Right lobe of liver (tissue), 6 donors: ENCODE measurements around the gene NUP188. TPM values are rescaled to one million over a fixed set of nuclear protein-coding genes. Genes with fewer than 3 reads are reported as not detected.

Experiments used
- ATAC-seq, 4 donors: fragments of 200-7000 bp; cut with Tn5 transposase; one replicate each; pipeline ENCODE4 v1.9.1; 2020; ENCODE audit warnings: mild to moderate bottlenecking in 4 of 4, moderate library complexity in 4 of 4
- DNase-seq, 3 donors: peaks; one replicate each; pipeline ENCODE4 v3.0.0-alpha.2; 2020
- H3K27ac ChIP-seq, 3 donors: fragments of 200-600 bp; one replicate each; pipeline ENCODE4 v1.8.0; 2022
- H3K27me3 ChIP-seq, 2 donors: fragments of 200-600 bp; one replicate each; pipeline ENCODE4 v1.8.0; 2022
- H3K36me3 ChIP-seq, 4 donors: fragments of 200-600 bp; sonication (generic) in 1 of 4; one replicate each; pipeline versions ENCODE4 v1.5.1 to v1.8.0; 2017 to 2022; ENCODE audit warnings: control low read depth in 1 of 4
- H3K4me1 ChIP-seq, 4 donors: fragments of 200-600 bp; sonication (generic) in 1 of 4; one replicate each; pipeline versions ENCODE4 v1.5.1 to v1.8.0; 2017 to 2022; ENCODE audit warnings: control low read depth in 1 of 4
- H3K4me3 ChIP-seq, 3 donors: fragments of 200-600 bp; one replicate each; pipeline ENCODE4 v1.8.0; 2022
- H3K9me3 ChIP-seq, 4 donors: fragments of 200-600 bp; sonication (generic) in 1 of 4; one replicate each; pipeline versions ENCODE4 v1.5.1 to v1.8.0; 2017 to 2022; ENCODE audit warnings: control low read depth in 1 of 4
- POLR2A ChIP-seq: fragments of 450-650 bp; IDR thresholded peaks from one replicate; pipeline ENCODE4 v1.6.1; 2017; ENCODE audit warnings: antibody characterized with exemption, mild to moderate bottlenecking
- WGBS: methylation state at CpG from one replicate; pipeline ENCODE4 v1.1.6; 2018; ENCODE audit warnings: low coverage, low lambda C conversion rate; ENCODE audit not compliant: insufficient coverage; ENCODE audit errors: missing lambda C conversion rate; 5-methylcytosine and 5-hydroxymethylcytosine counted together
- intact Hi-C, 2 donors: fragments of 100-400 bp; cut with DNase I; formaldehyde crosslinking; loops; one replicate each; pipeline versions ENCODE4 v1.11.2 to v1.14.1; 2022
- total RNA-seq, 6 experiments: library from RNA; depleted of rRNA in 2 of 6; stranded (reverse); fragments of >200 nt in 2 of 6; fragmentation: NEBNext Ultra II Directional in 3 of 6; extraction: Animal tissue kit (Norgen Biotek cat#: 25700) in 3 of 6; gene quantifications; one replicate each; pipeline versions ENCODE4 v1.1.0 to v1.2.4, GENCODE V29; 2016 to 2023
- TF ChIP-seq, protein P1 (sequence below), 4 donors: fragments of 200-600 bp in 3 of 4; fragments of 450-650 bp in 1 of 4; IDR thresholded peaks; one replicate each; pipeline versions ENCODE4 v1.5.1 to v1.8.0; 2016 to 2022; ENCODE audit warnings: antibody characterized with exemption in 4 of 4, mild to moderate bottlenecking in 2 of 4
- donor health status: DM: no; HTN: yes; CAD: no.
- donor health status: DM: no; HTN: no; CAD: no.
- donor health status: DM: no; HTN: no; CAD: no.
- donor health status: DM: no; HTN: yes; CAD: no.
- donor health status: DM: no; HTN: yes; CAD: no.

NUP188 gene
- total RNA-seq, 6 experiments from 2014 or later = 10.5 to 18.7 (median 15.6) TPM

DNA sequence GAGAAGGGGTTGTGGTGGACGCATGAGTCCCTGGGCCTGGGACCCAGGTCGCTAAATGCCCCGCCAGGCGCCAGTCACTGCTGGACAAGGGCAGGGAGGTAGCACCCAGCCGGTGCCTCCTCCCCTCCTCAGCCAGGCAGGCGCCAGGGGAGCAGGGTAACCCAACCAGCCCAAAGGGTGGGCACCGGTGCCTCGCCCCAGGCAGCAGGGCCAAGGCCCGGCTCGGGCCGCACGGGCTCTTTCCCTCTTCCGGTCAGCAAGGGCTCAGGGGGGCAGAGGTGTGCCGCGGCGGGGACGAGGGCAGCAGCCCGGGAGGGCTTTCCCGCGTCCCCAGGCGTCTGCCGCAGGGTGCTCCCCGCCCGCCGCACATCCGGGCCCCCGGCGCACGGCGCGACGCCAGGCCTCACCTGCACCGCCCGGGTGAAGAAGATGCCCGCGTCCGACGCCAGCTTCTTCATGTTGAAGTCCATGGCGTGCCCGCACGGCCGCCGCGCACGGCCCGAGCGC lies 80.2 kb downstream of the NUP188 start:
- no CpG with 5 or more reads among the region's 47 CpGs for WGBS
- intact Hi-C loops = no loop called here

DNA sequence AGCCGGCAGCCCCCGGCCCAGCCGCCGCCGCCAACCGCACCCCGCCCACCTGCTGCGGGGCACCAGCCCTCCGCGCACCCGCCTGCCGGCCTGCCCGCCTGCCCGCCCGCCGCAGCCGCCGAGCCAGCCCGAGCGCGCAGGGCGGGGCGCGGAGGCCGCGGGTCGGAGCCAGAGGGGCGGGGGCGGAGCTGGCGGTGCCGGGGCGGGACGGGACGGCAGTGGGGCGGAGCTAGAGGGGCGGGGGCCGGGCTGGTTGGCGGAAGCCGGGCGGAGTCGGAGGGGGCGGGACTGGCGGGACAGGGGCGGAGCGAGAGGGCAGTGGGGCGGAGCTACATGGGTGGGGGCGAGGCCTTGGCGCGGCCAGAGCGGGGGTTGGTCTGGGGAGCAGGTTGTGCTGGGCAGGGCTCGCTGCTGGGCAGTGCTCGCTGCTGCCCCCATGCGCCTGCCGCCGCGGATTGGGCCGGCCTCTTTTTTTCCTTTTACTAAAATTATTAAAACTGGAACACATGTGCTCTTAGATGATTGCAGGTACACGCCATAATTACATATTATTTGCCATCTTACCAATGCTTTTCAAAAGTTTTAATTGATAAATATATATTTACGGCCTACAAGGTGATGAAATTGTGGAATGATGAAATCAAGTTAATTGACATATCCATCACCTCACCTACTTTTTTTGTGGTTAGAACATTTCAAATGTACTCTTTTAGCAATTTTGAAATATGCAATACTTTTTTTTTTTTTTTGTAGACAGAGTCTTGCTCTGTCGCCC lies 80.9 kb downstream of the NUP188 start, which contains the start of gene SH3GLB2:
SH3GLB2 (minus strand) TSS at position 140 of the 775 bp plus-strand sequence. CDS start 177 bp downstream, outside the sequence.
- H3K27ac ChIP-seq = peak within 1 kb of the TSS in 1 of 3 donors; percentile 13
- ATAC-seq = peak; percentile 97 to 99 (median 98)

More for the DNA sequence above, 80.2 kb downstream of the NUP188 start:
- peak overlapping the region; percentile 72 to 84 (median 82) for H3K4me3 ChIP-seq
- H3K27ac ChIP-seq = peak overlapping the region in 1 of 3 donors; percentile 13
- H3K9me3 ChIP-seq = no peaks in the 10 kb centered on the region
- no peak for TF ChIP-seq POLR2A
- TF ChIP-seq, protein P1, sequence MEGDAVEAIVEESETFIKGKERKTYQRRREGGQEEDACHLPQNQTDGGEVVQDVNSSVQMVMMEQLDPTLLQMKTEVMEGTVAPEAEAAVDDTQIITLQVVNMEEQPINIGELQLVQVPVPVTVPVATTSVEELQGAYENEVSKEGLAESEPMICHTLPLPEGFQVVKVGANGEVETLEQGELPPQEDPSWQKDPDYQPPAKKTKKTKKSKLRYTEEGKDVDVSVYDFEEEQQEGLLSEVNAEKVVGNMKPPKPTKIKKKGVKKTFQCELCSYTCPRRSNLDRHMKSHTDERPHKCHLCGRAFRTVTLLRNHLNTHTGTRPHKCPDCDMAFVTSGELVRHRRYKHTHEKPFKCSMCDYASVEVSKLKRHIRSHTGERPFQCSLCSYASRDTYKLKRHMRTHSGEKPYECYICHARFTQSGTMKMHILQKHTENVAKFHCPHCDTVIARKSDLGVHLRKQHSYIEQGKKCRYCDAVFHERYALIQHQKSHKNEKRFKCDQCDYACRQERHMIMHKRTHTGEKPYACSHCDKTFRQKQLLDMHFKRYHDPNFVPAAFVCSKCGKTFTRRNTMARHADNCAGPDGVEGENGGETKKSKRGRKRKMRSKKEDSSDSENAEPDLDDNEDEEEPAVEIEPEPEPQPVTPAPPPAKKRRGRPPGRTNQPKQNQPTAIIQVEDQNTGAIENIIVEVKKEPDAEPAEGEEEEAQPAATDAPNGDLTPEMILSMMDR (IDR thresholded peaks at IDR 0.05) = no peak
- H3K27me3 ChIP-seq = no peaks in the 10 kb centered on the region
- peak in 2 of 3 donors; percentile 62 to 73 for DNase-seq
- peaks cover 0 to 15% (median 5%) of the 10 kb centered on the region in 4 donors for H3K4me1 ChIP-seq
- no peaks in the 10 kb centered on the region for H3K36me3 ChIP-seq
- ATAC-seq = peak; percentile 2 to 21 (median 4)

GRCh38 chr9:129030191-129030590 lies 82.7 kb downstream of the NUP188 start:
- intact Hi-C loops = no loop called here
- no peaks in the 10 kb centered on the region for H3K27me3 ChIP-seq
- H3K4me3 ChIP-seq = no peak overlapping the region
- H3K4me1 ChIP-seq = peaks cover 0 to 15% (median 5%) of the 10 kb centered on the region in 4 donors
- H3K27ac ChIP-seq = no peak overlapping the region
- H3K36me3 ChIP-seq = no peaks in the 10 kb centered on the region
- no peak for TF ChIP-seq POLR2A
- TF ChIP-seq, protein P1 (IDR thresholded peaks at IDR 0.05) = no peak
- H3K9me3 ChIP-seq = no peaks in the 10 kb centered on the region
- no peak for DNase-seq
- ATAC-seq = no peak

More for the DNA sequence above, 80.9 kb downstream of the NUP188 start, which contains the start of gene SH3GLB2:
- TF ChIP-seq POLR2A = no peak
- TF ChIP-seq, protein P1 (IDR thresholded peaks at IDR 0.05) = peak; percentile 69 to 94 (median 92)
- Histone ChIP-seq H3K9me3 (no peaks in the 10 kb centered on the region), H3K36me3 (no peaks in the 10 kb centered on the region), H3K4me1 (peaks cover 0 to 15% (median 5%) of the 10 kb centered on the region in 4 donors), H3K4me3 (peak within 1 kb of the TSS; percentile 72 to 84 (median 82)), H3K27me3 (no peaks in the 10 kb centered on the region)
- intact Hi-C loops = no loop called here
- peak; percentile 99 for DNase-seq
- WGBS = 3% methylated on average over 16 of the region's 60 CpGs

DNA sequence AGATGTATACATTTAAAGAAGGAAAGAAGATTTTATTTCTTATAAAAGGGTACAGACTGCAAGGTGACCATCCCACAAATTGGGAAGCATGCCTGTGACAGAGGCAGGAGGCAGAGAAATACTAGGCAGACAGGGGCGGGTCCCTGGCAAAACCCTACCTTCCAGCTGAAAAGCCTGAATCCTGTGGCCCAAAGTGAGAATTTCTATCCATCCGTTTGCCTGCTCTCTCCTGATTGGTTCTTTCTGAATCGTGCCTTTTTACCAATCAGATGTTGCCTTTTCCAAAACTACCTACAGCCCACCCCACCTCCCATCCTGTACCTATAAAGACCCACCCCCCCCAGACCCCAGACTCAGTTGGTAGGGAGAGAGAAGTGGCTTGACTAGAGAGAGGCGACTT lies 84.0 kb downstream of the NUP188 start:
- TF ChIP-seq, protein P1 (IDR thresholded peaks at IDR 0.05) = no peak
- no peak for TF ChIP-seq POLR2A
- peaks cover 0 to 15% (median 5%) of the 10 kb centered on the region in 4 donors for H3K4me1 ChIP-seq
- intact Hi-C loops = no loop called here

More for the DNA sequence above, 84.0 kb downstream of the NUP188 start:
- Histone ChIP-seq H3K9me3 (no peaks in the 10 kb centered on the region), H3K36me3 (no peaks in the 10 kb centered on the region), H3K27ac (no peak overlapping the region), H3K27me3 (no peaks in the 10 kb centered on the region), H3K4me3 (no peak overlapping the region)
- no peak for ATAC-seq
- DNase-seq = no peak
- WGBS = 71% methylated on average over 3 of the region's 4 CpGs
